Endometrium (tissue), 2 donors: ENCODE measurements around the gene COX6A2.
"Not testable (repeated sequence)": the region's sequence is repeated elsewhere in the genome, so short reads cannot be mapped to it uniquely, and the experiment has no call there.

Source experiments
- FAIRE-seq: peaks from 2 replicates; lab custom pipeline; 2012; peaks lifted over from hg19 to GRCh38; lab: Jason Lieb, UNC
- donor health status: control.
- donor health status: control.

The COX6A2 gene

DNA sequence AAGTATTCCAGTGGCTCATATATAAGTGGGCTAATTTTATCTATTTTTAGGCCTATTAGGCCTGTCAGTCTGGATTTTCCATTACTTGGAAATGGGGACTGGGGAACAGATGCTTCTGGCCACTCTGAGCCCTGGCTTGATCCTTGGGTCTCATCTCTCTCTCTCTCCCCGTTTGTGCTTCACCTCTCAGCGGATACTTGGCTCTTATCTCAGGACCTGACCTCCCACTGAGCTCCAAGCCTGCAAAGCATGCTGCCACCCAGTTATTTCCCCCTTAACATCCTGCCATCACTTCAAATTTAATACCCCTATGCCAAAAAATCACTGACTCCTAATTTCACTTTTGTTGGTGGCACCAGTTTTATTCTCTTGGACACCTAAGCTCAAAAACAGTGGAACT, 10.3 kb upstream of the COX6A2 start:
- FAIRE-seq: no peak

- FAIRE-seq: no peak
These were observed 8.3 kb upstream of the COX6A2 start for GRCh38 chr16:31436221-31437045.

GRCh38 chr16:31435341-31436220, 7.4 kb upstream of the COX6A2 start:
- FAIRE-seq: no peak

DNA sequence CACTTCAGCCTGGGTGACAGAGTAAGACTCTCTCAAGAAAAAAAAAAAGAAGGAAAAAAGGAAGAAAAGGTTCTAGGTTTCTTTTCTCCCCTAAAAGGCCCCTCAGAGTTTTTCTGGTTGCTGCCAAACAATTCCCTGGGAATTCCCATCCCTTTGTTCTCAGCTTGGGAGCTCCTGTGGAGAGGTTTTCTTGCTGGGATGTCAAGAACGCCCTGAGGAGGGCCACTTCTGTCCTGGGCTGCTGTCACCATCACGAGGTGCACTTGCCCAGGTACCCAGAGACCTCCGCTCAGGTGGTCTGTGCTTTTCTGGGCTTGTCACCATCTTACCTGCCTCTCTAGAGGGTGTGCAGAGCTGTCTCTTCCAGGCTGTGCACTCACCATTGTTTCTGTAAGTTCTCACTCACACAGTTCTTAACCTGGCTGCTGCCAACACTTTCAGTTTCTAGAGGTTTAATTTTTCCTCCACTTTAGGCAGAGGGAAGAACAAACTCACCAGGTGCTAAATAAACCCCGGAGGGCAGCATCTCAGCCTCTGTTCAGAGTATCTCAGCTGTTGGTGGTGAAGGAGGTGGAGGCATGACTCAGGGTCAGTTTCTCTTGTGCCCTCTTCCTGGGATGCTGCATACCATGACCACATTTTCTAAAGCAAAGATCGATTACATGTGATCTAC, 2.4 kb upstream of the COX6A2 start:
- no peak for FAIRE-seq

DNA sequence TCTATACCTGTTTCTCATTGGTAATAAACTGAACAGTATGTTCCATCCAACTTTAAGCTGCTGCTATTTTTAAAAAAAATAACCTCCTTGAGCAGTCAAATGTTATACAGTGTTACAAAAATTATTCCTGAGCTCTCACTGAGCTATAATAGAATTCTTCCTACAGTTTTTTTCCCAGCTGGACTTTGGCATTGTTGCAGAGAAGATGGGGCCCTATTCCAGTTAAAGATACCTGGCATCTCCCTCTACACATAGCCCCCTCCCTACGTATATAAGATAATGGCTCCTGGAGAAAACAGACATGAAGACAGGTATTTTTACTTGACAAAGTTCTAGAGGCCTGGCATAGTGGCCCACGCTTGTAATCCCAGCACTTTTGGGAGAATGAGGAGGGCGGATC, 1.6 kb upstream of the COX6A2 start:
- FAIRE-seq: no peak

DNA sequence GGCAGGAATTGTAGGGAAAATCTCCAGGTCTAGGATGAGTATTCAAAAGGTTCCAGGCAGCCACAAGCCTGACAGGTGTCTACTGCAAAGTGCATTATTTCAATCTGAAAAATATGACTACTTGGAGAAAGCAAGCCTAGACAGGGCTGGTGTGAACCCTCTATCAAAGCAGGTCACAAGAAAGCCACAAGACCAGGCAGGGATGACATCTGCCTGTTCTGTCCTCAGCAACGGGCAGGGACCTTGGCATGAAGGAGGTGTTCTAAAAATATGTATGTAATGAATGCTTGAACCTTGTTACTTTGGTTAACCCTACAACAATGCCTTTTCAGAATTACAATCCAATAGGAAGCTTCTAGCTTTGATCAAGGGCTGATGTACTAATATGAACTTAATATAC, 1.2 kb upstream of the COX6A2 start:
- FAIRE-seq: no peak

DNA sequence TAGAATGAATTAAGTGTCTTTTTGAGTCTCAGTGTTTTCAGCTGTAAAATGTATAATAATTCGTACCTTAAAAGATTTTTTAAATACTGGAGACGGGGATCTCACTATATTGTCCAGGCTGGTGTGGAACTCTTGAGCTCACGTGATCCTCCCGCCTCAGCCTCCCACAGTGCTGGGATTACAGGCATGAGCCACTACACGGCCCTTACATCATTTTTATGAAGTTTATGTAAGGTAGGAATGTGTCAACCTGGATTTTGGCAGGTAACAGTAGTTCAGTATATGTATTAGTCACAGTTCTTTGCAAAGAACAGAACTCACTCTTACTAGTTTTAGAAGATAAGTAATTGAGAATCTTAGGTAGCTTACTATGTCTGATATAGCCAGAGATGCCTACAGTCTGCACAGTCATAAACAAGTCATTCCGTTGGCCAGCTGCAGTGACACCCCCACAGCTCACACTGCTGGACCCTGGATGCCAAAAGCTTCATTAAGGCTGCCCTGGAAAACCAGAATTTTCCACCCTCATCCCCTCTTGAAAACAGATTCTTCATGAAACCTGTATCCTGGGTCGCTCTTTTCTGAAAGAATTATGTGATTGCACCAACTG, 583 bp upstream of the COX6A2 start:
- no peak for FAIRE-seq

- no peak for FAIRE-seq
These were observed 500 bp downstream of the COX6A2 start for GRCh38 chr16:31427441-31428278.

DNA sequence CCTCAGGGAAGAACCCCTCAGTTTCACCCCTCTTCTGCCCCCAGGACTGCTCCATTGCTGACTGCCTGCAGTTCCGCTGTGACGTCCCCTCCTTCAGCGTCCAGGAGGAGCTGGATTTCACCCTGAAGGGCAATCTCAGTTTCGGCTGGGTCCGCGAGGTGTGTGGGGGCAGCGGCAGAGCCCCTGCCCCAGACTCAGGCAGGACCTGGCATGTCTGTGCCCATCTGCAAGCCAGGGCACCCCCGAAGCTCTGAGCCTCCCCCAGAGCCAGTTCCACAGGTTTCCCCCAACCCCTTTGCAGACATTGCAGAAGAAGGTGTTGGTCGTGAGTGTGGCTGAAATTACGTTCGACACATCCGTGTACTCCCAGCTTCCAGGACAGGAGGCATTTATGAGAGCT, 4.4 kb downstream of the COX6A2 start:
- no peak for FAIRE-seq

DNA sequence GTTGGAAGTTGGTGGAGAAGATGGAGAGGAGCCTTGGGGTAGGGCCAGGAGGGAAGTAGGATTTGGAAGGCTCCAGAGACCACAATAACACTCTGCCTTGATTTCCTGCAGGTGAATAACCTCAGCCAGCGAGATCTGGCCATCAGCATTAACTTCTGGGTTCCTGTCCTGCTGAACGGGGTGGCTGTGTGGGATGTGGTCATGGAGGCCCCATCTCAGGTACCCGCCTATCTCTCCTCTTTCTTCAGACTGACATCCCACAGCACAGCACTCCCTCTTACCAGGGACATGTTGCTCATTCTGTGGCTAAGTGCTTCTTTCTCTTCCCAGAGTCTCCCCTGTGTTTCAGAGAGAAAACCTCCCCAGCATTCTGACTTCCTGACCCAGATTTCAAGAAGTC, 4.9 kb downstream of the COX6A2 start:
- no peak for FAIRE-seq

- FAIRE-seq: no peak
These were observed 6.6 kb downstream of the COX6A2 start for GRCh38 chr16:31421587-31421986.

- no peak for FAIRE-seq
These were observed 8.1 kb downstream of the COX6A2 start for GRCh38 chr16:31420037-31420436.

DNA sequence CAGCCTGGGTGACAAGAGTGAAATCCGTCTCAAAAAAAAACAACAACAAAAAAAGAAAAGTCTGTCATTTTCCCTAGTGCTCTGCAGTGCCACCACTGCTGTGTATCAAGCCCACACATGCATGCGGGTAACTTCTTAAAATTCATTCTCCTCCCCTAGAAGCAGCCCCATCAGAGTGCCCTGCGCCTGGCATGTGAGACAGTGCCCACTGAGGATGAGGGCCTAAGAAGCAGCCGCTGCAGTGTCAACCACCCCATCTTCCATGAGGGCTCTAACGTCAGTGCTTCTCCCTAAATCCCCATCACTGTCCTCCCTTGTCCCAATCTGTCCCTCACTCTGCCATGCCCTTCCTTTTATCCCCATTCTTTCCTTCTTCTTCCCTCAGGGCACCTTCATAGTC, 10.2 kb downstream of the COX6A2 start:
- FAIRE-seq: no peak

DNA sequence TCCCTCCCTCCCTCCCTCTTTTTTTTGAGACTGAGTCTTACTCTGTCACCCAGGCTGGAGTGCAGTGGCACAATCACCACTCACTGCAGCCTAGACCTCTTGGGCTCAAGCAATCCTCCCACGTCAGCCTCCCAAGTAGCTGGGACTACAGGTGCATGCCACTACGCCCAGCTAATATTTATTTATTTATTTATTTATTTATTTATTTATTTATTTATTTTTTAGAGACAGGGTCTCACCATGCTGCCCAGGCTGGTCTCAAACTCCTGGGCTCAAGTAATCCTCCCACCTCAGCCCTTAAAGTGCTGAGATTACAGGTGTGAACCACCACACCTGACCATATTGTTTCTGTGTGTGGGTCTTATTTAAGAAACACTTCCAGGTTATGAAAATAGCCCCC, 11.1 kb downstream of the COX6A2 start:
- FAIRE-seq: not testable (repeated sequence)

DNA sequence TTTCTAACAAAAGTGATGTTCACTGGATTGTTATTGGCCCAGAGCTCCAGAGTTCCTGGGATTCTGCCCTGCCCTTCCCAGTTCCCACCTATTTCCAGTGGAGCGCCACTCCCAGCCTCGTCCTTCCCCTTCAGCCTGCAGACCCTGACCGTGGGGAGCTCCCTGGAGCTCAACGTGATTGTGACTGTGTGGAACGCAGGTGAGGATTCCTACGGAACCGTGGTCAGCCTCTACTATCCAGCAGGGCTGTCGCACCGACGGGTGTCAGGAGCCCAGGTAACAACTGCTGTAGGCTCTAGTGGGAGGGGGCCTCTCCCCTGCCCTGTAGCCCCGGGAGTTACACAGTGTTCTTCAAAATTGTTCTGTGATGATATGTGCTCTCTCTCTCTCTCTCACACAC, 11.8 kb downstream of the COX6A2 start:
- no peak for FAIRE-seq

DNA sequence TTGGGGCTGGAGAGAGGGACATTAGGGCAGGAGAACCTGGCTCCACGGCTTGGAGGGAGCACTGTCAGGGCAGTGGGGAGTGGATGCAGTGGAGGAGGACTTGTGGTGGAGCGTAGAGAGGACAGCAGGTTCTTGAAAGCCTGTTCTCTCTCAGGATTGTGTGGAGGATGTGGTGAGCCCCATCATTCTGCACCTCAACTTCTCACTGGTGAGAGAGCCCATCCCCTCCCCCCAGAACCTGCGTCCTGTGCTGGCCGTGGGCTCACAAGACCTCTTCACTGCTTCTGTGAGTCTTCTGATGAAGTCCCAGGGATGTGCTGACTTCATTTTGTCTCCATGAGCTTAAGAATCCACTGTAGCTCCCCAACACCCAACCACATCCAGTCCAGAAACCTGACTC, 13.5 kb downstream of the COX6A2 start:
- no peak for FAIRE-seq

DNA sequence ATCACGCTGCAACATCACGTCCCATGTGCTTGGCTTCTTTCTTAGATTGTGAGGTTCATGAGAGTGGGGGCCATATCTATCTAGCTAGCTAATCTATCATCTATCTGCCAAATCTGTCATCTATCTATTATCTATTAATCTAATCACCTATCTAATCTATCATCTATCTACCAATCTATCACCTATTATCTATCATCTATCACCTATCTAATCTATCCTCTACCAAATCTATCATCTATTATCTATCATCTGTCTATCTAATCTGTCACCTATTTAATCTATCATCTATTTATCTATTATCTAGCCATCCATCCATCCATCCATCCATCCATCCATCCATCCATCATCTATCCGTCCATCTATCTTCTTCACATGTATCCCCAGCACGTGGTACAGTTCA, 14.2 kb downstream of the COX6A2 start:
- FAIRE-seq: no peak

- no peak for FAIRE-seq
These were observed 14.8 kb downstream of the COX6A2 start for GRCh38 chr16:31413381-31413780.

DNA sequence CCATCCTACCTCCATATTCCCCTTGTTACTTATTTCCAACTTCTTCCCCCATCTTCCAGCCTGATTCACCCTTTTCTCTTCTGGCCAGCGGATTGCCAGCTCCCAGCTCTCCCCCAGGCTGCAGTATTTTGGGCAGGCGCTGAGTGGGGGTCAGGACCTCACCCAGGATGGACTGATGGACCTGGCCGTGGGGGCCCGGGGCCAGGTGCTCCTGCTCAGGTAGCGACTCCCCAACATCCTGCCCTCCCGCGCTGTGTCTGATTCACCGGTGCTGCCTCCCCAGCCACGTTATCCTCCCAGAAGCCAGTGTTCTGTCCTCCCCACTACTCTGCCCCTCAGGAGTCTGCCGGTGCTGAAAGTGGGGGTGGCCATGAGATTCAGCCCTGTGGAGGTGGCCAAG, 15.4 kb downstream of the COX6A2 start:
- FAIRE-seq: no peak

- FAIRE-seq: no peak
These were observed 16.9 kb downstream of the COX6A2 start for GRCh38 chr16:31411024-31411844.

GRCh38 chr16:31410082-31410481, 18.1 kb downstream of the COX6A2 start:
- no peak for FAIRE-seq
